H1 (cell line): Measurements from ENCODE around the gene ANO6. TPM values are rescaled to one million over a fixed set of nuclear protein-coding genes. Genes with fewer than 3 reads are reported as not detected.

ENCODE experiments used
- CTCF ChIA-PET: fragments of 300-600 bp; sonication (Branson Sonifier 250); formaldehyde crosslinking; loops from one replicate; lab custom pipeline; 2021; ENCODE audit not compliant: partially characterized antibody; lab: Charles Lee
- POLR2A ChIA-PET: fragments of 300-600 bp; sonication (Branson Sonifier 250); formaldehyde crosslinking; loops from one replicate; lab custom pipeline; 2021; ENCODE audit warnings: inconsistent platforms; ENCODE audit not compliant: partially characterized antibody; lab: Charles Lee
- DNase-seq, 2 experiments: peaks; one replicate each; pipeline versions ENCODE4 v3.0.0 to v3.0.0-alpha.2; 2010 to 2022; ENCODE audit warnings: low spot score in 2 of 2, low read depth in 1 of 2, mixed read lengths in 1 of 2
- FAIRE-seq: peaks from 2 replicates; lab custom pipeline; 2011; peaks lifted over from hg19 to GRCh38; lab: Jason Lieb, UNC
- H2AFZ ChIP-seq: 2 replicates; pipeline ENCODE4 v1.8.1; 2012; ENCODE audit warnings: low read length, inconsistent platforms
- H2AK5ac ChIP-seq: 2 replicates; pipeline ENCODE4 v1.6.1; 2013; ENCODE audit warnings: low read depth, low read length
- H2BK120ac ChIP-seq: replicated peaks from 2 replicates; pipeline ENCODE3; 2013; ENCODE audit warnings: low read depth, low read length, inconsistent platforms
- H2BK12ac ChIP-seq: 2 replicates; pipeline ENCODE4 v1.6.1; 2013; ENCODE audit warnings: low read depth, low read length
- H2BK15ac ChIP-seq: 2 replicates; pipeline ENCODE4 v1.6.1; 2013; ENCODE audit warnings: low read length
- H2BK20ac ChIP-seq: 2 replicates; pipeline ENCODE4 v1.6.1; 2013; ENCODE audit warnings: low read length
- H2BK5ac ChIP-seq: 2 replicates; pipeline ENCODE4 v1.6.1; 2013; ENCODE audit warnings: low read depth, low read length
- H3K14ac ChIP-seq: 2 replicates; pipeline ENCODE4 v1.6.1; 2013; ENCODE audit warnings: inconsistent platforms; ENCODE audit not compliant: insufficient read length
- H3K18ac ChIP-seq: 2 replicates; pipeline ENCODE4 v1.6.1; 2013; ENCODE audit warnings: low read length; ENCODE audit errors: extremely low read depth
- H3K23ac ChIP-seq: 2 replicates; pipeline ENCODE4 v1.6.1; 2013; ENCODE audit warnings: inconsistent platforms; ENCODE audit not compliant: insufficient read length
- H3K23me2 ChIP-seq: 2 replicates; pipeline ENCODE4 v1.6.1; 2013; ENCODE audit warnings: low read depth, low read length
- H3K27ac ChIP-seq: 2 replicates; pipeline ENCODE4 v1.6.1; 2011; ENCODE audit warnings: low read depth, low read length, inconsistent platforms
- H3K27me3 ChIP-seq, 4 experiments: replicated peaks in 1 of 4; 1 replicate in 1 of 4; 2 replicates in 3 of 4; pipeline versions ENCODE4 v1.6.1 to v1.8.1; 2011 to 2013; ENCODE audit warnings: low read length in 3 of 4, mild to moderate bottlenecking in 3 of 4, inconsistent platforms in 2 of 4, mixed read lengths in 2 of 4, moderate library complexity in 1 of 4; ENCODE audit not compliant: control insufficient read depth in 3 of 4, insufficient read depth in 3 of 4; ENCODE audit errors: extremely low read depth in 1 of 4
- H3K36me3 ChIP-seq, 4 experiments: 2 replicates each; pipeline versions ENCODE4 v1.6.1 to v1.8.1; 2011 to 2013; ENCODE audit warnings: mild to moderate bottlenecking in 4 of 4, low read length in 3 of 4, moderate library complexity in 2 of 4, control low read depth in 1 of 4, inconsistent platforms in 1 of 4; ENCODE audit not compliant: insufficient read depth in 4 of 4, control insufficient read depth in 2 of 4
- H3K4ac ChIP-seq: replicated peaks from 2 replicates; pipeline ENCODE3; 2013; ENCODE audit warnings: low read length, low read depth, mixed read lengths, inconsistent platforms; ENCODE audit not compliant: insufficient read length
- H3K4me1 ChIP-seq, 4 experiments: replicated peaks in 1 of 4; 1 replicate in 1 of 4; 2 replicates in 3 of 4; pipeline versions ENCODE4 v1.6.1 to v1.8.1; 2011 to 2013; ENCODE audit warnings: low read length in 3 of 4, inconsistent platforms in 2 of 4, mixed read lengths in 1 of 4; ENCODE audit not compliant: insufficient read depth in 4 of 4, control insufficient read depth in 3 of 4
- H3K4me2 ChIP-seq, 2 experiments: 2 replicates each; pipeline versions ENCODE4 v1.6.1 to v1.8.1; 2011 to 2013; ENCODE audit warnings: low read depth in 2 of 2, low read length in 2 of 2, control low read depth in 1 of 2, inconsistent platforms in 1 of 2, mild to moderate bottlenecking in 1 of 2; ENCODE audit not compliant: insufficient read depth in 1 of 2
- H3K4me3 ChIP-seq, 4 experiments: fragments of 200-600, 300-600 bp in 1 of 4; sonication (generic), shearing (Covaris generic), sonication (Bioruptor Twin) in 1 of 4; 2 replicates each; pipeline versions ENCODE4 v1.5.1 to v1.8.1; 2011 to 2016; ENCODE audit warnings: low read length in 4 of 4, low read depth in 3 of 4, control low read depth in 2 of 4, inconsistent platforms in 2 of 4, mild to moderate bottlenecking in 2 of 4, mixed read lengths in 1 of 4, moderate library complexity in 1 of 4; ENCODE audit not compliant: insufficient read depth in 2 of 4; ENCODE audit errors: extremely low read depth in 1 of 4
- H3K56ac ChIP-seq: replicated peaks from 2 replicates; pipeline ENCODE3; 2013; ENCODE audit warnings: low read depth, mild to moderate bottlenecking, mixed read lengths, low read length, inconsistent platforms; ENCODE audit not compliant: insufficient read length
- H3K79me1 ChIP-seq: 2 replicates; pipeline ENCODE4 v1.6.1; 2013; ENCODE audit warnings: low read depth, low read length, control low read depth
- H3K79me2 ChIP-seq, 2 experiments: 2 replicates each; pipeline versions ENCODE4 v1.6.1 to v1.8.1; 2012 to 2013; ENCODE audit warnings: low read length in 2 of 2, mild to moderate bottlenecking in 2 of 2, inconsistent platforms in 1 of 2; ENCODE audit not compliant: insufficient read depth in 2 of 2, control insufficient read depth in 1 of 2
- H3K9ac ChIP-seq, 4 experiments: replicated peaks in 1 of 4; 1 replicate in 1 of 4; 2 replicates in 3 of 4; pipeline versions ENCODE4 v1.6.1 to v1.8.1; 2011 to 2013; ENCODE audit warnings: low read depth in 3 of 4, low read length in 3 of 4, control low read depth in 2 of 4, mild to moderate bottlenecking in 2 of 4, moderate library complexity in 2 of 4, inconsistent platforms in 1 of 4; ENCODE audit errors: extremely low read depth in 1 of 4
- H3K9me3 ChIP-seq, 2 experiments: 2 replicates each; pipeline versions ENCODE4 v1.6.1 to v1.8.1; 2012 to 2013; ENCODE audit warnings: mild to moderate bottlenecking in 2 of 2, moderate library complexity in 2 of 2, control low read depth in 1 of 2, inconsistent platforms in 1 of 2, low read depth in 1 of 2, low read length in 1 of 2, mixed read lengths in 1 of 2; ENCODE audit not compliant: insufficient read depth in 2 of 2
- H4K20me1 ChIP-seq, 2 experiments: replicated peaks in 1 of 2; 2 replicates each; pipeline versions ENCODE3 to v1.8.1; 2011 to 2013; ENCODE audit warnings: inconsistent platforms in 2 of 2, low read length in 2 of 2, mild to moderate bottlenecking in 1 of 2; ENCODE audit not compliant: insufficient read depth in 2 of 2, control insufficient read depth in 1 of 2
- H4K5ac ChIP-seq: 2 replicates; pipeline ENCODE4 v1.6.1; 2013; ENCODE audit warnings: low read length, low read depth, mixed read lengths, inconsistent platforms; ENCODE audit not compliant: insufficient read length
- H4K8ac ChIP-seq: 2 replicates; pipeline ENCODE4 v1.8.0; 2013; ENCODE audit warnings: mild to moderate bottlenecking, moderate library complexity, low read length, inconsistent platforms; ENCODE audit not compliant: insufficient read depth; ENCODE audit errors: extremely low read depth
- H4K91ac ChIP-seq: replicated peaks from 2 replicates; pipeline ENCODE3; 2013; ENCODE audit warnings: low read length, mixed read lengths, inconsistent platforms; ENCODE audit not compliant: insufficient read length
- GABPA ChIP-seq: IDR thresholded peaks from 2 replicates; pipeline ENCODE4 v1.6.1; 2011; ENCODE audit warnings: mild to moderate bottlenecking, low read length, moderate library complexity, borderline replicate concordance; ENCODE audit not compliant: insufficient read depth
- HDAC6 ChIP-seq: IDR thresholded peaks from one replicate; pipeline ENCODE4 v1.7.1; 2012; ENCODE audit warnings: low read depth, mild to moderate bottlenecking, inconsistent platforms, low read length, moderate library complexity
- SIN3A ChIP-seq, 2 experiments: IDR thresholded peaks in 1 of 2; conservative IDR thresholded peaks in 1 of 2; 2 replicates each; pipeline ENCODE4 v1.6.1; 2011 to 2012; ENCODE audit warnings: low read length in 2 of 2, improper control_type of control experiment in 1 of 2, low read depth in 1 of 2, mild to moderate bottlenecking in 1 of 2
- WGBS, 2 experiments: shearing (Covaris generic) in 1 of 2; methylation state at CpG; one replicate each; pipeline versions ENCODE4 v1.1.6 to v1.1.7; 2013 to 2015; ENCODE audit warnings: low lambda C conversion rate in 2 of 2, mixed read lengths in 2 of 2, inconsistent platforms in 1 of 2, low coverage in 1 of 2, missing lambda C conversion rate in 1 of 2; ENCODE audit not compliant: insufficient replicate concordance in 2 of 2, insufficient coverage in 1 of 2, insufficient read length in 1 of 2; ENCODE audit errors: extremely low coverage in 1 of 2, missing lambda C conversion rate in 1 of 2; 5-methylcytosine and 5-hydroxymethylcytosine counted together
- polyA plus RNA-seq, 7 experiments: library from polyadenylated mRNA; depleted of rRNA in 3 of 7; stranded (reverse) in 5 of 7; unstranded in 2 of 7; fragments of >200 nt in 5 of 7; fragments of 200-250 nt in 2 of 7; gene quantifications; 1 replicate in 5 of 7; 2 replicates in 1 of 7; 4 replicates in 1 of 7; pipeline versions ENCODE4 v1.2.1 to v1.2.3, GENCODE V29; 2011 to 2013; ENCODE audit warnings: missing spikeins in 2 of 7, mixed read lengths in 2 of 7
- total RNA-seq: library from RNA; stranded (reverse); fragmentation: NEBNext Ultra II Directional; extraction: Animal tissue kit (Norgen Biotek cat#: 25700); gene quantifications from 2 replicates; pipeline ENCODE4 v1.2.1, GENCODE V29; 2021

ANO6 gene
- total and polyA plus RNA-seq, 2 of the 8 experiments (the other 6 are each of a cell fraction or from before 2014, with no cell fraction given), result 15.1 to 39.7 TPM

DNA sequence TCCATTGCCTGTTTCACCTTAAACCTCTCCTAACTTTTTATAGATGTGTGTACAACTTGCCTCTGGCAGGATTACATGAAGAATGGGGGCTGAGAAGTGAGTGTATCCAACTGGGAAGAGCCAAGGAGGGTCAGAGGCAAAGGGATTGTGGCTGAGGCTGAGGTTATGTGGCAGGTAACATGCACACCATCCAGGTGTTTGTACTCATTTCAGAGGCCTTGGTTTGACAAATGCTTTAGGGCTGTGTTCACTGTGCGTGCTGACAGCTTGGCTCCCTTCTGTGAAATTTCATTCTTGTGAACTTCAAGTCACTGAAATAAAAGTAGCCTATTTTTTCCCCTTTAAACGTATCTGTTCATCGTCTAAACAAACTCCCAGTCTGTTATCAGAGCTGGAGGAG, 47.7 kb downstream of the ANO6 start:
- H4K5ac ChIP-seq, result no peak overlapping the region
- H3K79me2 ChIP-seq, result peaks cover 0 to 38% of the 10 kb centered on the region in 2 experiments; a peak in 2 of 4 replicates
- POLR2A ChIA-PET, result interaction anchor here (1.2 kb wide), 1 partner anchor 48 kb away, joined by 3 read pairs; the partner anchor contains the start of gene ANO6
- no peak overlapping the region for H3K9ac ChIP-seq
- no peak overlapping the region for H3K23ac ChIP-seq
- no peak for FAIRE-seq
- H2BK20ac ChIP-seq, result no peak overlapping the region
- H3K79me1 ChIP-seq, result peaks cover 7% of the 10 kb centered on the region
- TF ChIP-seq SIN3A (conservative IDR thresholded peaks at IDR 0.05 in 1 of 2, IDR thresholded peaks at IDR 0.05 in 1 of 2; ENCODE audit: low read depth in 1 of 2, low read length in 2 of 2) (no peak), HDAC6 (no peak), GABPA (no peak)
- no peak overlapping the region for H3K4me3 ChIP-seq
- CTCF ChIA-PET, result interaction anchor here (1.2 kb wide), 1 partner anchor 12 kb away, joined by 3 read pairs; no protein-coding TSS in a partner anchor
- H3K27ac ChIP-seq, result no peak overlapping the region
- peaks cover 0 to 1% of the 10 kb centered on the region in 2 experiments for H4K20me1 ChIP-seq
- H3K14ac ChIP-seq, result no peak overlapping the region
- no peak overlapping the region for H4K91ac ChIP-seq
- no peak overlapping the region for H3K4me2 ChIP-seq
- no peak overlapping the region for H3K4ac ChIP-seq
- H3K23me2 ChIP-seq, result no peaks in the 10 kb centered on the region
- no peaks in the 10 kb centered on the region for H3K27me3 ChIP-seq
- no peaks in the 10 kb centered on the region for H3K9me3 ChIP-seq
- H2BK15ac ChIP-seq, result no peak overlapping the region
- no peak overlapping the region for H2AK5ac ChIP-seq
- H2BK12ac ChIP-seq, result no peak overlapping the region
- H3K56ac ChIP-seq, result no peak overlapping the region
- no peaks in the 10 kb centered on the region; a peak in 1 of 8 replicates for H3K36me3 ChIP-seq
- 81% methylated on average over 3 of the region's 3 CpGs; no CpG with 5 or more reads in 1 of the 2 experiments for WGBS, 2 experiments
- no peak overlapping the region for H2AFZ ChIP-seq
- peaks cover 0 to 8% (median 5%) of the 10 kb centered on the region in 4 experiments; a peak in 3 of 7 replicates for H3K4me1 ChIP-seq
- no peak overlapping the region for H3K18ac ChIP-seq
- no peak for DNase-seq
- H2BK5ac ChIP-seq, result no peak overlapping the region
- H4K8ac ChIP-seq, result no peak overlapping the region
- no peak overlapping the region for H2BK120ac ChIP-seq
